Activated naive CD8-positive, alpha-beta T cell treated with anti-CD3 and anti-CD28 coated beads for 36 hours (primary cell): ENCODE results near the gene NECAB2. TPM values are rescaled to one million over a fixed set of nuclear protein-coding genes. Genes with fewer than 3 reads are reported as not detected.
"Not testable (repeated sequence)": the region's sequence is repeated elsewhere in the genome, so short reads cannot be mapped to it uniquely, and the experiment has no call there.

Source experiments
- DNase-seq: peaks from one replicate; pipeline ENCODE4 v3.0.0; 2021
- H3K27ac Mint-ChIP-seq: one replicate; pipeline ENCODE4 v1.8.0; 2022; ENCODE audit warnings: mild to moderate bottlenecking, moderate library complexity, mixed read lengths
- H3K27me3 Mint-ChIP-seq: one replicate; pipeline ENCODE4 v1.8.0; 2022; ENCODE audit warnings: mild to moderate bottlenecking, mixed read lengths
- H3K36me3 Mint-ChIP-seq: one replicate; pipeline ENCODE4 v1.8.0; 2021; ENCODE audit warnings: mild to moderate bottlenecking, mixed read lengths
- H3K4me1 Mint-ChIP-seq: one replicate; pipeline ENCODE4 v1.8.0; 2021; ENCODE audit warnings: mixed read lengths
- H3K4me3 Mint-ChIP-seq: one replicate; pipeline ENCODE4 v1.8.0; 2022; ENCODE audit warnings: mild to moderate bottlenecking, moderate library complexity, mixed read lengths
- H3K9me3 Mint-ChIP-seq: one replicate; pipeline ENCODE4 v1.8.0; 2022; ENCODE audit warnings: mixed read lengths
- total RNA-seq, 2 experiments: library from RNA; stranded (reverse); gene quantifications; one replicate each; pipeline ENCODE4 v1.2.3, GENCODE V29; 2021

NECAB2 gene
- total RNA-seq, 2 experiments from 2014 or later: not detected

DNA sequence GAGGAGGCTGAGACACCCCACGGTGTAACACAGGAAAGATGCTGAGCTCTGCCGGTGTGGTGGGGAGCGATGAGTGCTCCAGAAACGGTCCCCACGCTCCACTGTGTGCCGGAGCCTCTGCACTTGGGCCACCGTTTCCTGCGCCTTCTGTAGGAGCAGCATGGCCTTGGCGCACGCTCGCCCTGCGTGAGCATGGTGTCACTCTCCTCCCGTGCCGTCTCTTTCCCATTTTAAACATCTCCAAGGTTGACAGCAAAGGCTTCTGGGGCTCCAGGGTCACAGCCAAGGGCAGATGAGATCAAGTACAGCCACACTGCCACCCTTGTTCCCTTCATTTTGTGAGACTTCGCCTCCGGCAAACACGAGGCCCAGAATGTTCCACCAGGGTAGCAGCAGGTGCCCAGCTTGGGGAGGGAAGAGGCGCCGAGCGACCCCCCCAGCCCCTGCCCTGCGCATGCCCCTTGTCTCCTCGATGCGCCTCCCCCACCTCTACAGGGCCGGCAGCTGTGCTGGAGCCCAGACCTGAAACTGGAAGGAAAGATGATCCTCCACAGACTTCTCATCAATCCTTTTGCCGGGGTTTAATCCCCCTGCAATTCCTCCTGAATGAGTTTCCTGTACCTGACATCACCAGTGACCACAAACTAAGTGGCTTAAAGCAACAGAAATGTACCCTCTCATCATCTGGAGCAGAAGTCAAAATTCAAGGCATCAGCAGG lies 34.9 kb upstream of the NECAB2 start:
- no peaks in the 10 kb centered on the region for H3K36me3 Mint-ChIP-seq
- no peak for DNase-seq
- no peaks in the 10 kb centered on the region for H3K4me1 Mint-ChIP-seq
- H3K9me3 Mint-ChIP-seq: no peaks in the 10 kb centered on the region
- no peak overlapping the region for H3K27ac Mint-ChIP-seq
- H3K4me3 Mint-ChIP-seq: no peak overlapping the region
- no peaks in the 10 kb centered on the region for H3K27me3 Mint-ChIP-seq

DNA sequence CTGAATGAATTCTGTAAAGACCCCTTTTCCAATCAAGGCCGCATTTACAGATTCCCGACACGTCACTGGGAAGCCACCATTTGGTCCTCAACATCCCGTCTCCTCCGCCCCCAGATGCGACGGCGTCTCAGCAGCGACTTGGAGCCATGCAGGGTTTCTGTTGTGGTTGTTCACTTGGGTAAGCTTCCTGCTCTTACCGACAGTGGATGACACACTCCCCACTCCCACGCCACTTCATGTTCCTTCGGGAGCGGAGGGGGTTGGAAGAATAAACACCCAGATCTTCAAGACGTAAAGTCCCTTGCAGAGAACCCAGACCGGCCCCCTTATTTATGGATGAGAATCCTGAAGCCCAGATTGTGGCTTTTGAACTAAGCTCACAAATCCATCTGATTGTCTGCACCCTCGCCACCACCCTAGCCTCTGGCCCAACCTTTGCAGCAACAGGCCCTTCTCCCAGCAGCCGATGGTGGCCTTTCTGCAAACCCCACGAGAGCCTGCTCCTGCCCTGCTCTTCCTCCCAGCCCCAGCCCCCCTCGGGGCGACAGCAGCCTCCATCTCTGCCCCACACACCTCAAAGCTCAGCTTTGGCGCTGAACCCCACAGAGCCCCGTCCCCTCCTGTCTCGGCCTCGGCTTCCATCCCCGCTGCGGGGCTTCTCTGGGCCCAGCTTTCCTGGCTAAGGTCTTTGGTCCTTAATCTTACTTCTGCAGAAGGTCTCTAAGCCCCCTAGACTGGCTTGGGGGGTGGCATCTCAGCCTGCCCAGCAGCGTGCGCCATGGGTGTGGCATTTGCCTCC lies 34.0 kb upstream of the NECAB2 start:
- Mint-ChIP-seq H3K4me3 (no peak overlapping the region), H3K27ac (no peak overlapping the region), H3K9me3 (no peaks in the 10 kb centered on the region), H3K36me3 (no peaks in the 10 kb centered on the region), H3K4me1 (peaks cover under 1% of the 10 kb centered on the region), H3K27me3 (no peaks in the 10 kb centered on the region)
- DNase-seq: no peak

DNA sequence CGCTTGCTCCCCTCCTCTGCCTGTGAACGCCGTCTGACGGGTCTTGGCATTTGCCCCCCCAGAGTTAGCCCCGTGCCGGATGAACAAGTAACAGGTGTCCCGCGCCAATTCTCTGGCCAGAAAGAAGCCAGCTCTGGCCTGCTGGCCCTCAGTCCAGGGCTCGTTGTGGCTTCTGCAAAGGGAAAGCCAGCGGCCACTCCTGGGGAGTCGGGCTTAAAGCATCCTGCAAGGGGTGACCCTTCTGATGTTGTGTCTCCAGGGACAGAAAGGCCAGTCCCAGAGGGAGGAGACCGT lies 33.4 kb upstream of the NECAB2 start:
- no peak for DNase-seq
- no peaks in the 10 kb centered on the region for H3K9me3 Mint-ChIP-seq
- H3K4me1 Mint-ChIP-seq: peaks cover 6% of the 10 kb centered on the region
- no peak overlapping the region for H3K4me3 Mint-ChIP-seq
- H3K27ac Mint-ChIP-seq: no peak overlapping the region
- H3K36me3 Mint-ChIP-seq: no peaks in the 10 kb centered on the region
- no peaks in the 10 kb centered on the region for H3K27me3 Mint-ChIP-seq

DNA sequence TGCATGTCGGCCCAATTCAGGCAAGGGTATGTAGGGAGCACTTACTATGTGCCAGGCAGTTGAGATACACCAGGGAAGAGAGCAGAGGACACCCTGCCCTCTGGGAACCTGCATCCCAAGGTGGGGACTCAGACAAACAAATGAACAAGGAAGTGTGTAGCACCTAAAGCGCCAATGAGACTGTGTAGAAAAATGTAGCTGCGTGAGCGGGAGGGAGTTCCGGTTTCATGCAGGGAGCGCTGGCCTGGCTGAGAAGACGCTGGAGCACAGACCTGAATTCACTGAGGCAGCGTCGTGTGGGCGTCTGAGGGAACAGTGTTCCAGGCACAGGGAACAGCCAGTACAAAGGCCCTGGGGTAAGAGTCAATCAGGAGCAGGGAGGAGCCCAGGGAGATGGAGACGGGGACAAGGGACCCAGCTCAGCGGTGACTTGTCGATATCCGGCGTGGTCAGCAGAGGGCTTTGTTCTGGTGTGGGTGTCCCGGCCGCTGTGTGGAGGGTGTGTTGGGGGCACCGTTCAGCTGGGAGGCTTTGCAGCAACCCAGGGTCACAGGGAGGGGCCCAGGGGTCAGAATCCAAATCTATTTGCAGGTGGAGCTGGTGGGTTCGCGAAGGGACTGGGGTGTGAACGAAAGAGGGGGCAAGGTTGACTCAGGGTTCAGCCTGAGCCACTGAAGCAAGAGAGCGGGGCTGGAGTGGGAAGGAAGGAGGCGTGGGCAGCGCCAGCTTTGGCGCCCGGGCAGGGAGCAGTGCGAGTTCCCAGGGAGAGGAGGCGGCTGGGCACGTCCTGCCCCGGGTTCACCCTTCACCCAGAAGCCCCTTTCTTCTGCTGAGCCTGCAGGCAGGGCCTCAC lies 32.8 kb upstream of the NECAB2 start:
- no peak for DNase-seq
- no peaks in the 10 kb centered on the region for H3K27me3 Mint-ChIP-seq
- peaks cover 6% of the 10 kb centered on the region for H3K4me1 Mint-ChIP-seq
- no peaks in the 10 kb centered on the region for H3K36me3 Mint-ChIP-seq
- H3K9me3 Mint-ChIP-seq: no peaks in the 10 kb centered on the region
- H3K4me3 Mint-ChIP-seq: no peak overlapping the region
- H3K27ac Mint-ChIP-seq: no peak overlapping the region

DNA sequence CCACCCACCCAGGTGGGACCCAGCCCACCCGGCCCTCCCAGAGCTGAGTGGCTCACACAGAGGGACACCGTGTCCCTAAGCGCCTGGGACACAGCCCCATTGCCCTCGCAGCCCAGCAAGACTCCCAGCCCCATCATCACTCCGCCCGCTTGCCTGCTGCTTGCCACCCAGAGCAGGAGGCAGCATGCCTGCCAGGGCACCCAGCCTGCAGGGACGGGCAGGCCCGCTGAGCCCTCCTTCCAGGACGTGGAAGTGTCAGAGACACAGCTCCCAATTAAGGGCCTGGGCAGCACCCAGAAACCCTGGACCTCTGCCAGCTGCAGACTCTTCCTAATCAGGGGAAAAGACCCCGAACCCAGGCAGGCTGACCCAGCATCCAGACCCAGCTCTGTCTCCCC lies 32.2 kb upstream of the NECAB2 start:
- H3K4me3 Mint-ChIP-seq: no peak overlapping the region
- H3K27me3 Mint-ChIP-seq: no peaks in the 10 kb centered on the region
- no peak overlapping the region for H3K27ac Mint-ChIP-seq
- no peak for DNase-seq
- peaks cover 6% of the 10 kb centered on the region for H3K4me1 Mint-ChIP-seq
- no peaks in the 10 kb centered on the region for H3K36me3 Mint-ChIP-seq
- no peaks in the 10 kb centered on the region for H3K9me3 Mint-ChIP-seq

DNA sequence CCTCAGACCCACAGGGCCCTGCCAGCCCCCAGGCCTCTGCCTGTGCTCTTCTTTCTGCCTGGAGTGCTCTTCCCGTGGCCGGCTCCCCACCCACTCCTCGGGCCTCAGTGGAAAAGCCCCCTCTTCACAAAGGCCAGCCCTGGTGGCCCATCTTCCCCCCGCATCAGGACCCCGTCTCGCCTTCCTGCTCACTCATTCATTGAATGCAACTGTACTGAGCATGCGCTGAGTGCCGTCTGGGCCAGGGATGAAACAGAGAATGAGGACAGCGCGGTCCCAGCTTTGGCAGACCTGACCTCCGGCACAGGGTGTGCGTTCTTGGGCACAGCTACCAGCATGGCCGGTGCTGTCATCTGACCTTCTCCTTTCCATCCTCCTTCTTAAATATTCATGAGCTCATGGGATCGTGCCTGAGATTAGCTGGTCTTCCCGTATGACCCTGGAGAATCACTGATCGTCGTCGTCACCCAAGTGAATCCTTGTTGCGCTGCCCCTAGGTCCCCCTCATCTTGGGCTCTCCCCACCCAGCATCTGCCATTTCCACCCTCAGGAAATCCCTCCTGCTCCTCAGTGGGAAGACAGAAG lies 31.4 kb upstream of the NECAB2 start:
- H3K4me1 Mint-ChIP-seq: peaks cover 6% of the 10 kb centered on the region
- H3K9me3 Mint-ChIP-seq: no peaks in the 10 kb centered on the region
- no peak for DNase-seq
- H3K27me3 Mint-ChIP-seq: no peaks in the 10 kb centered on the region
- H3K27ac Mint-ChIP-seq: no peak overlapping the region
- H3K4me3 Mint-ChIP-seq: no peak overlapping the region
- H3K36me3 Mint-ChIP-seq: no peaks in the 10 kb centered on the region

DNA sequence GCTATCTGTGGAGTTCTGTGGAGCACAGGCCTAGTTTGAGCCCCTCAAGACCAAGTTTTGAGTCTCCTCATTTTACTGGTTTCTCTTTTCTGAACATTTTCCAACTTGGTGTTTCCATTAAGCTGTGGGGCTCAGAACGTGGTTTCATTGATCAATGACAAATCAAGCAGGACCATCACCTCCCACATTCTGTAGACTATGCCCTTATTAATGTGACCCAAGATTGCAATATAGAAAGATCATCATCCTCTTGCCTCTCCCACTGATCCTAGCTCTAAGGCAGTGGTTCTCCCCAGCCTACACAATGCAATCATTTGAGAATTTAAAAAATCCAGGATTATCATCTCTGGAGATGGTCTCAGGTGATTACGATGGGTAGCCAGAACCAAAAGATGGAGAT lies 30.8 kb upstream of the NECAB2 start:
- Mint-ChIP-seq H3K27ac (no peak overlapping the region), H3K4me3 (no peak overlapping the region), H3K9me3 (no peaks in the 10 kb centered on the region), H3K36me3 (no peaks in the 10 kb centered on the region), H3K27me3 (no peaks in the 10 kb centered on the region), H3K4me1 (peaks cover 6% of the 10 kb centered on the region)
- no peak for DNase-seq

DNA sequence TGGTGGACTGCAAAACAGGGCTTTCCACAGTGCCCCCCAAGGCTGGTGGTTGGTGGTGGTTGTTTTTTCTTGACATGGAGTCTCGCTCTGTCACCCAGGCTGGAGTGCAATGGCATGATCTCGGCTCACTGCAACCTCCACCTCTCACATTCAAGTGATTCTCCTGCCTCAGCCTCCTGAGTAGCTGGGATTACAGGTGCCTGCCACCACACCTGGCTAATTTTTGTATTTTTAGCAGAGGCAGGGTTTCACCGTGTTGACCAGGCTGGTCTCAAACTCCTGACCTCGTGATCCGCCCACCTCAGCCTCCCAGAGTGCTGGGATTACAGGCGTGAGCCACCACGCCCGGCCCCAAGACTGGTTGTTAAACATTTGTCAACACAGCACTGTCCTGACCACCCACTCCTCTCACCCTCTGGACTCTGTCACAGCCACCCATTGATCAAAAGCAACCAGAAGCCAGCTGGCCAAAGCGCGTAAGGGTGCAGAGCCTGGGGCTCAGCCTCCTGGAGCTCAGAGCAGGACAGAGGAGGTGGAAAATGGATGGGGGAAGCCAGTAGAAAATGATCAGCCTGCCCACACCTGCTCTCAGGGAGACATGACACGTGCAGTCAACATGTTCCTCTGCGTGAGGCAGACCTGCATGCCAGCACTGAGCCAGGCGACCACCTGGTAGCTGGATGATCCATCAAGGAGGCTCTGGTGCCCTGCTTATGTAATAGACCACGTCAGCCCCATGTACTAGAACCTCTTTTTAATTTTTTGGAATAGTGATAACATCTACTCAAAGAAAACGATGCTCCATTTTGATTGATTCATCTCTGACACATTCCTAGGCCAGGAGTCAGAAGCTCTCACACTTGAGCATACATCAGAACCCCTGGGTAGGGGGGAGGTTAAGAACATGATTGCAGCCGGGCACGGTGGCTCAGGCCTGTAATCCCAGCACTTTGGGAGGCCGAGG lies 29.8 kb upstream of the NECAB2 start:
- Mint-ChIP-seq H3K27ac (no peak overlapping the region), H3K4me3 (no peak overlapping the region), H3K9me3 (no peaks in the 10 kb centered on the region), H3K36me3 (no peaks in the 10 kb centered on the region), H3K27me3 (no peaks in the 10 kb centered on the region), H3K4me1 (peaks cover 6% of the 10 kb centered on the region)
- DNase-seq: no peak

DNA sequence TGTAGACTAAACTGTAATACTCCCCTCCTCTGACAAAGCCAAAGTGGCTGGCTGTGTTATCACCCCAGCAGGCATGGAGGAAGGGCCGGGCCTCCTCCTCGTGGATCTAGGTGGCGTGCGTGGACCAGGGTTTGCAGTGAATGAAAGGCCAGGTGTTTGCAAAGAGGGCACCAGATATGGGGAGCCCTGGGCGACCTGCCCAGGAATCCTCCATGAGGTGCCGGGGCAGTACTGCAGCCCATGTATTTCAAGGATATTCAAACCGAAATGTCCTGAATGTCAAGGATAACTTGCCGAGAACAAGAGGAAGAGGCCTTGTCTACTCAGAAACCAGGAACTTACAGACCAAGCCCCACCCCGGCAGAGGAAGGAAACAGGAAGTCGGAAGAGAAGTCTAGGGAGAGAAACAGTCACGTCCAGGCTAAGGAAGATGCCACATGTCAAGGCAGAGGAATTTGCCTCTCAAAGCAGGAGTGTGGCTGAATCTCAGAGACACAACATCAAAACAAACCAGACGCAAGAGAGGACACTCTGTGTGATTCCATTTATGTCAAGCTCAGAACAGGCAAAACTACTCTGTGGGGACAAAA lies 28.7 kb upstream of the NECAB2 start:
- no peak overlapping the region for H3K4me3 Mint-ChIP-seq
- H3K36me3 Mint-ChIP-seq: no peaks in the 10 kb centered on the region
- no peak overlapping the region for H3K27ac Mint-ChIP-seq
- DNase-seq: no peak
- no peaks in the 10 kb centered on the region for H3K27me3 Mint-ChIP-seq
- H3K9me3 Mint-ChIP-seq: no peaks in the 10 kb centered on the region
- peaks cover 6% of the 10 kb centered on the region for H3K4me1 Mint-ChIP-seq

DNA sequence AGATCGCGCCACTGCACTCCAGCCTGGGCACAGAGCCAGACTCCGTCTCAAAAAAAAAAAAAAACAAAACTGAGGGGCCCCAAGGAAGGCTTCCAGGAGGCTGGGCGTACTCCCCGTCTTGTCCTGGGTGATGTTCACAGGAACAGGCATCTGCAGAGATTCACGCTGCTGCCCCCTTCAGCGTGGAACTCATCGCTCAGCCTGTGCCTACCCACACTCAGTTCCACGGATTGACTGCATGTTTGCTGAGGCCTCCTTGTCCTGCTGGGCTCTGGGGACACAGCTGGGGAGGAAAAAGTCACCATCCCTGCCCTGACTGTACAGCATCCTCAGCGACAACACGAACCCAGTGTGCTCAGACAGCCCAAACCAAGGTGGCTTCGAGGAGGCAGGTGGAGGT lies 27.9 kb upstream of the NECAB2 start:
- Mint-ChIP-seq H3K27me3 (no peaks in the 10 kb centered on the region), H3K4me3 (no peak overlapping the region), H3K27ac (no peak overlapping the region), H3K36me3 (no peaks in the 10 kb centered on the region), H3K4me1 (peaks cover 6% of the 10 kb centered on the region), H3K9me3 (no peaks in the 10 kb centered on the region)
- DNase-seq: no peak

DNA sequence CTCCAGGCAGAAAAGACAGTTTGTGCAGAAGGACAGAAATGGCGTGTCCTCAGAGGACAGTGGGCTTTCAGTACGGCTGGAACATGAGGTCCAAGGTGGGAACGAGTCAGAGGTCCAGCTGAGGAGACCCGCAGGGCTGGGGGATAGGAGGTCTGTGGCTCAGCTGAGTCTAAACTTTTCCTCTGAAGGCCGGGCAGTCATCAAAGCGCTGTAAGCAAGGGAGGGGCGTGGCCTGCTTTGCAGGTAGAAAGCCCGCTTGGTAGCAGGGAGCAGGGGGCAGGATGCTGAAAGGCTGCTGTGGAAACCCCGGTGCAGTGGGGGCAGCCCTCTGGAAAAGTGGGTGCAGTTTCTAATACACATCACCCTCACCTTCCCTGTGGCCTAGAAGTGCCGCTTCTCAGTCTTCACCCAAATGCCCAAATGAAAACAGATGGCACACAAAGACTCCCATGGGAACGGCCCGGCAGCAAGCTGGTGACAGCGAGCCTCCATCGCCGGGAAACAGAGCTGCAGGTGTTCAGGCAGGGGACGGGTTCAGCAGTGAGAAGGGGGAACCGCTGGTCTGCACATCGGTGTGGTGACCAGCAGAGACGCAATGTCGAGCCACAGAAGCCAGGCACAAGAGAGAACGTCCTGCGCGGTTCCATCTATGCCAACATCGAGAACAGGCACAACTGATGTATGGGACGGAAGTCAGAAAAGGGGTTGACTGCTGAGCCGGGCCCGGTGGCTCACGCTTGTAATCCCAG lies 27.2 kb upstream of the NECAB2 start:
- H3K36me3 Mint-ChIP-seq: no peaks in the 10 kb centered on the region
- H3K9me3 Mint-ChIP-seq: no peaks in the 10 kb centered on the region
- H3K27me3 Mint-ChIP-seq: no peaks in the 10 kb centered on the region
- no peak for DNase-seq
- peaks cover 6% of the 10 kb centered on the region for H3K4me1 Mint-ChIP-seq
- H3K4me3 Mint-ChIP-seq: no peak overlapping the region
- no peak overlapping the region for H3K27ac Mint-ChIP-seq

DNA sequence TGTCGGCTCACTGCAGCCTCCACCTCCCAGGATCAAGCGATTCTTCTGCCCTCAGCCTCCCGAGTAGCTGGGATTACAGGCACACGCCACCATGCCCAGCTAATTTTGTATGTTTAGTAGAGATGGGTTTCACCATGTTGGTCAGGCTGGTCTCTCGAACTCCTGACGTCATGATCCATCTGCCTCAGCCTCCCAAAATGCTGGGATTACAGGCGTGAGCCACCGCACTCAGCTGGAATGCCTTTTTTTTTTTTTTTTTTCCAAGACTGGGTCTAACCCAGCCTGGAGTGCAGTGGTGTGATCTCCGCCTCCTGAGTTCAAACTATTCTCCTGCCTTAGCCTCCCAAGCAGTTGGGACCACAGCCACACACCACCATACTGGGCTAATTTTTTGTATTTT lies 26.5 kb upstream of the NECAB2 start:
- not testable (repeated sequence) for H3K9me3 Mint-ChIP-seq, H3K4me3 Mint-ChIP-seq, H3K27ac Mint-ChIP-seq, H3K27me3 Mint-ChIP-seq, H3K4me1 Mint-ChIP-seq, H3K36me3 Mint-ChIP-seq, DNase-seq

DNA sequence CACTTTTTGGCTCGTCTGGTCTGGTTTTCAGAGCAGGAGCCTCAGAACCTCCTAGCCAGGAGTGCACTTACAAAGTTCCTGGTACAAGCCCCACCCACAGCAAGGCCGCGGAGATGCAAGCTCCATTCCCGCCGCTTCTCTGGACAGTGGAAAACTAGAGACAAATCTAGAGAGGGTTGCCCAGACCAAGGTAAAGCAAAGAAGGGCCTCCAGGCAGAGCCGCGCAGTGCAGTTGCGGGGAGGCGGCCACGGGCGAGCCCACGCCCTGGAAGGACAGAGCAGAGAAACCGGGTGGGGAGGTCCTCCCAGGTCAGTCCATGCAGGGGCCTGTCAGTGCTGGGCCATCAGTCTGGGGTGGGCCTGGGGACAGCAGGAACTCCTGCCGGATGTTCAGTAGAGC lies 26.0 kb upstream of the NECAB2 start:
- no peak for DNase-seq
- peaks cover 6% of the 10 kb centered on the region for H3K4me1 Mint-ChIP-seq
- no peak overlapping the region for H3K4me3 Mint-ChIP-seq
- H3K36me3 Mint-ChIP-seq: no peaks in the 10 kb centered on the region
- no peak overlapping the region for H3K27ac Mint-ChIP-seq
- no peaks in the 10 kb centered on the region for H3K9me3 Mint-ChIP-seq
- no peaks in the 10 kb centered on the region for H3K27me3 Mint-ChIP-seq
